Activated naive CD4-positive, alpha-beta T cell treated with anti-CD3 and anti-CD28 coated beads, Interleukin-2, amount 50 U/mL, for 24 hours (primary cell): Measurements from ENCODE around the gene TBKBP1.

Experiments used
- H3K27ac Mint-ChIP-seq: one replicate; pipeline ENCODE4 v1.8.0; 2021; ENCODE audit warnings: mild to moderate bottlenecking, mixed read lengths
- H3K27me3 Mint-ChIP-seq: one replicate; pipeline ENCODE4 v1.8.0; 2021; ENCODE audit warnings: mixed read lengths
- H3K36me3 Mint-ChIP-seq: one replicate; pipeline ENCODE4 v1.8.0; 2021; ENCODE audit warnings: mixed read lengths
- H3K4me1 Mint-ChIP-seq: one replicate; pipeline ENCODE4 v1.8.0; 2021; ENCODE audit warnings: mixed read lengths
- H3K4me3 Mint-ChIP-seq: one replicate; pipeline ENCODE4 v1.8.0; 2021; ENCODE audit warnings: mild to moderate bottlenecking, mixed read lengths
- H3K9me3 Mint-ChIP-seq: one replicate; pipeline ENCODE4 v1.8.0; 2021; ENCODE audit warnings: mixed read lengths

The TBKBP1 gene

GRCh38 chr17:47690121-47690520 lies 3.8 kb upstream of the TBKBP1 start:
- H3K27ac Mint-ChIP-seq: no peak overlapping the region
- no peak overlapping the region for H3K4me3 Mint-ChIP-seq
- H3K4me1 Mint-ChIP-seq: peaks cover 23% of the 10 kb centered on the region
- no peaks in the 10 kb centered on the region for H3K27me3 Mint-ChIP-seq
- H3K9me3 Mint-ChIP-seq: no peaks in the 10 kb centered on the region
- H3K36me3 Mint-ChIP-seq: peaks cover 6% of the 10 kb centered on the region

DNA sequence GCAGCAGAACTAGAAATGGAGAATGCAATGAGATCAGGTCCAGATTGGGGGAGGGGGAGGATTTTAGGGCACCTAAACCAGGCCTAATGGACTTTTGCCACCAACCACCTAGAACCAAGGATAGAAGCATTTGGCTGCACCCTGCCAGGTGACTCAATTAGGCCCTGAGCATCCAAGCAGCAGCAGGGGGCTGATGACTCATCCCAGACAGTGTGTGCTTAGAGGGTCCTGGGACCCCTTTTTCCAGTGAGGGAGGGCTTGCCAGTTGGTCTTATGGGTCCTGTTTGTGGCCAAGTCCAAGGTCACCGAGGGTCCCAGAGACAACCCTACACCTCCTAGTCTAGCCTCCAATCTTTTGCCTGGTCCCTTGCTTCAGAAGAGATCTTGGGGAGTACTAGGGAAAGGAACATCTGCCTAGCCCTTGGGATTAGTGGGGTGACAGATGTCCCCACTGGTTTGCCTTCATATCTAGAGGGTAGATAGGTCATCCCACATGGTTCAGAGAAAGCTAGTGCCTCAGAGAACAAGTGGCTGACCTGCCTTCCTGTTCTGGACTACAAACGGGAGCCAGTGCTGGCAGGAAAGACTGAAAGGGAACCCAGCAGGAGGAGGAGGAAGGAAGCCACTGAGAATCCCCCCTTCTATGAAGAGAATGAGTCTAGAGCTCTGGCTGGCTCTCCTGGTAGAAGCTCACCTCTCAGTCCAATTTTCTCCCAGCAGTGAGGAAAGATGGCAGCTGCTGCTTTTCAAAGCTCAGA lies 1.6 kb upstream of the TBKBP1 start:
- H3K27ac Mint-ChIP-seq: peak overlapping the region; percentile 41
- H3K4me3 Mint-ChIP-seq: peak overlapping the region; percentile 99

GRCh38 chr17:47692895-47693730 lies 848 bp upstream of the TBKBP1 start:
- peak overlapping the region; percentile 99 for H3K4me3 Mint-ChIP-seq
- H3K4me1 Mint-ChIP-seq: peaks cover 44% of the 10 kb centered on the region
- peaks cover 4% of the 10 kb centered on the region for H3K36me3 Mint-ChIP-seq
- no peaks in the 10 kb centered on the region for H3K27me3 Mint-ChIP-seq
- no peaks in the 10 kb centered on the region for H3K9me3 Mint-ChIP-seq
- peak overlapping the region; percentile 99 for H3K27ac Mint-ChIP-seq

More for the DNA sequence above, 1.6 kb upstream of the TBKBP1 start:
- Mint-ChIP-seq H3K4me1 (peaks cover 38% of the 10 kb centered on the region), H3K27me3 (no peaks in the 10 kb centered on the region), H3K36me3 (peaks cover 4% of the 10 kb centered on the region), H3K9me3 (no peaks in the 10 kb centered on the region)

DNA sequence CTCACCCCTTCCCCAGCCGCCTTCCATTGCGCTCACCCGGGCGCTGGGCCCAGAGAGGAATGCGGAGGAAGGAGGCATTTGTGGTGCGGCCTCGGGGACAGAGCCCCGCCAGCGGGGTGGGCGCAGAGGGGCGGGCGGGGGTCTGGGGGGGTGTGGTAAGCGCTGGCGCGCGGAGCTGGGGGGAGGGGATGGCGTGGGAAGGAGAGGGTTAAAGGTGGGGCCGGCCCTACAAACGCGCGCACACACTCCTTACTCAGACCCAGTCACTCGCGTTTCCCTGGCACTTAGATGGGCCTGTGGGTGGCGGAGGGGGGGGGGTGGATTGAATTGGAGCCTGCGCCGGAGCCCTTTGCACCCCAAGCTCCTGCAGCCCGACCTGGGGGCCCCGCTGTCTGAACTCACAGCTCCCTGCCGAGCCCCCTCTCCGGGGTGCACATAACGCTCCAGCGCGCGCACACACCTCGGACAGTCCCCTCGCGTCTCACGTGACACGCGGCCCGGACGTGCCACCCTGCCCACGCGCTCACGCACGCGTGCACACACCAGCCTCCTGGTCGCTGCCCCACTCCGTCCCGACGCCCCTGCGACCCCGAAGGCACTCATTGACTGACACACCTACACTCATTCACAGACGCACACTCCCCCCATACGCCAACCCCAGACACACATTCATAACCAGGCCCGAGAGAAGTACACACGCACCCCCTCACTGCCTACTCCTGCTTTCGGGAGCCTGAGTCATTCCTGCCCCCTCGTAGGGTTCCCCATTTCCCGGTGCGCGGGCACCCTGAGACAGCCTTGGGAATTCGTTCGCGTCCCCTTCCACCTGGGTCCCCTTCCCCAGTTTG lies 844 bp downstream of the TBKBP1 start:
- H3K36me3 Mint-ChIP-seq: peaks cover 4% of the 10 kb centered on the region

DNA sequence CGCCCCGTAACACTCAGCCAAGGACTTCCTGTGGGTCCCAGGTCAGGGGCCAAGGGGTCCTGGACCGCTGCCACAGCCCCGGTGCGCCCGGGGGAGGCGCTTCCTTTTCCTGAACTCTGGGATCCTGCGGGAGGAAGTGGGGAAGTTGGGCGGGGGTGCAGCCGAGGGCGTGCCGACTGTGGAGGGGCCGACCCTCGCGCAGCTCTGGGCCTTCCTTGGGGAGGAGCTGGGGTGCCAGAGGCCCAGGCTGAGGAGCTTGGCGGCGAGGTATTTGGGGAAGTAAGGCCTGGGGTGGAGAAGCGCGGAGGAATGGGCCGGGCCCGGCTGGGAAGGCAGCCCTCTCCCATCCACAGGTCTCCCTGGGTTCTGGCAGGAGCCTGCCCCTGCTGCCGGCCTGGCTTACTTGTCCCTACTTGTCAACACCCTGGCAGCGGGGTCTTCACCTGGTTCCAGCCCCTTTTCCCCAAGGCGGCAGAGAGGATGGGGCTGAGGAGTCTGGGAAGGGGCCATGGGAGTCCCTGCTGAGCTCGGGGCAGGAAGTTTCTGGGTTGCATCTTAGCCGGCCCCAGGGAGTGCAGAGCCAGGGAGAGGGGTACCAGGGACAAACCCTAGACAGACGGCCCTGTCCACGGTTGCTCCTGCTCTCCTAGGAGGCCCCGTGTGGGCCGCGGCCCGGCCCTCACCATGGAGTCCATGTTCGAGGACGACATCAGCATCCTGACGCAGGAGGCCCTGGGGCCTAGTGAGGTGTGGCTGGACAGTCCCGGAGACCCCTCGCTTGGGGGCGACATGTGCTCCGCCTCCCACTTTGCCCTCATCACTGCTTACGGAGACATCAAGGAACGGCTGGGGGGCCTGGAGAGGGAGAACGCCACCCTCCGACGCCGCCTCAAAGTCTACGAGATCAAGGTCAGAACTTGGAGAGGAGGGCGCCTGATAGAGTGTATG lies 1.7 kb downstream of the TBKBP1 start:
- H3K36me3 Mint-ChIP-seq: peaks cover 7% of the 10 kb centered on the region

More for the DNA sequence above, 844 bp downstream of the TBKBP1 start:
- peak overlapping the region; percentile 86 for H3K27ac Mint-ChIP-seq
- no peaks in the 10 kb centered on the region for H3K9me3 Mint-ChIP-seq
- H3K4me1 Mint-ChIP-seq: peaks cover 58% of the 10 kb centered on the region
- no peaks in the 10 kb centered on the region for H3K27me3 Mint-ChIP-seq
- H3K4me3 Mint-ChIP-seq: peak overlapping the region; percentile 86

DNA sequence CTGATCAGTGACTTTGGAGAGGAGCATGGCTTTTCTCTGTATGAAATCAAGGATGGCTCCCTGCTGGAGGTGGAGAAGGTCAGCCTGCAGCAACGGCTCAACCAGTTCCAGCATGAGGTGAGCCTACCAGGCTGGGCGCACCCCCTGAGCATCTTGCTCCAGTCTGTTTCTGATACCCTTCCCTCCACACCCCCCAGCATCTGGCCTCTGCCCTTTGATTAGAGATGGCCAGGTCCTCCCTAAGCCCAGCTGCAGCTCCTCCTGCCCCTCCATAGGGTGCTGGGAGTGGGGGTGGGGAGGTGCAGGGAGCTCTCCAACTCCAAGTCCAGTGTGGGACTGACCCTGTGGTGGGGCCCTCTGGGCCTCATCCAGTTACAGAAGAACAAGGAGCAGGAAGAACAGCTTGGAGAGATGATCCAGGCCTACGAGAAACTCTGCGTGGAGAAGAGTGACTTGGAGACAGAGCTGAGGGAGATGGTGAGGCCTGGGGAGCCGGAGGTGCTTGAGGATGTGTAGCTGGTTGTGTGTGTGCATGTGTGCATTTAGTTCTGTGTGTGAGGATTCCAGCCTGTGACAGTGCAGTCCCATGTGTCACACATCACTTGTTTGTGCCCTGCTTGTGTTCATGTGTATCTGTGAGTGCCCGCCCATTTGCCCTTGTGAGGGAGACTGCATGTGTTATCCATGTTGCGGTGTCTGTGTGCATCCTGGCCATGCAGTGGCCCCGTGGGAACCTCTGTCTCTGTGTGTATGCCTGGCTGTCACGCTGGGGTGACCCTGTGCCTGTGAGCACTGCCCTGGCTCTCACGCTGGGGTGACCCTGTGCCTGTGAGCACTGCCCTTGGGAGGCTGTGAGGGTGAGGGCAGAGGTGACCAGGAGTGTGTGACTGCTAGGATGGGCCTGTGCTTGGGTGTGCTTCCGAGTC lies 3.0 kb downstream of the TBKBP1 start:
- Mint-ChIP-seq H3K4me1 (peaks cover 67% of the 10 kb centered on the region), H3K27me3 (no peaks in the 10 kb centered on the region), H3K36me3 (peaks cover 10% of the 10 kb centered on the region), H3K27ac (peak overlapping the region; percentile 14), H3K9me3 (no peaks in the 10 kb centered on the region), H3K4me3 (peak overlapping the region; percentile 86)

More for the DNA sequence above, 1.7 kb downstream of the TBKBP1 start:
- Mint-ChIP-seq H3K27ac (peak overlapping the region; percentile 86), H3K9me3 (no peaks in the 10 kb centered on the region), H3K4me1 (peaks cover 62% of the 10 kb centered on the region), H3K4me3 (peak overlapping the region; percentile 86), H3K27me3 (no peaks in the 10 kb centered on the region)

DNA sequence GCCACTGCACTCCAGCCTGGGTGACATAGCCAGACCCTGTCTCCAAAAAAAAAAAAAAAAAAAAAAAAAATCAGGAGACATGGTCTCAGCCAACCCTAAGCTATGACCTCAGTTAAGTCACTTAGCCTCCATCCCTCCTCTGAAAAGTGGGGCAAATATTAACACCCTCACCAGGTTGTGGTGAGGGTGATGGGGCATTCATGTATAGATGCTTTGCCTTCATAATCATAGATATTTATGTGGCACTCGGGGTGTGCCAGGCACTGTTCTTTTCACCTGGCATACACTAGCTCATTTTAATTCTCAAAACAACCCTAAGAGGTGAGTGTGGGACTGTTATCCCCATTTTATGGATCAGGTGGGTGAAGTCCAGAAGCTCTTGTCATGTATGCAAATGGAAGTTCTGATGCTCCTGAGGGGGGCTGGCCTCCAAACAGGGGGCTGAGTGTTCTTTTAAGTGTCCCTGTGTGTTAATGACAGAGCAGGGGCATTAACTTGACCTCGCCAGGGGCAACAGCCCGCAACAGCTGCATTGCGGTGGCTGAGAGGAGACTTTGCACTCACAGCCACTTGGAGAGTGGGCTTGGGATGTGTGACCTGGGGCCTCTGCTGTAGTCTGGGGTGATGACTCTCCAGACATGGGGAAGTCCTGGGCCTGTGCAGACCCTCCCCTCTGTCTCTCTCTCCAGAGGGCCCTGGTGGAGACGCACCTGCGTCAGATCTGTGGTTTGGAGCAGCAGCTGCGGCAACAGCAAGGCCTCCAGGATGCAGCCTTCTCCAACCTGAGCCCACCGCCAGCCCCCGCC lies 4.1 kb downstream of the TBKBP1 start:
- Mint-ChIP-seq H3K4me3 (peak overlapping the region; percentile 59), H3K36me3 (peaks cover 14% of the 10 kb centered on the region), H3K27me3 (no peaks in the 10 kb centered on the region), H3K4me1 (peaks cover 63% of the 10 kb centered on the region), H3K27ac (no peak overlapping the region), H3K9me3 (no peaks in the 10 kb centered on the region)

DNA sequence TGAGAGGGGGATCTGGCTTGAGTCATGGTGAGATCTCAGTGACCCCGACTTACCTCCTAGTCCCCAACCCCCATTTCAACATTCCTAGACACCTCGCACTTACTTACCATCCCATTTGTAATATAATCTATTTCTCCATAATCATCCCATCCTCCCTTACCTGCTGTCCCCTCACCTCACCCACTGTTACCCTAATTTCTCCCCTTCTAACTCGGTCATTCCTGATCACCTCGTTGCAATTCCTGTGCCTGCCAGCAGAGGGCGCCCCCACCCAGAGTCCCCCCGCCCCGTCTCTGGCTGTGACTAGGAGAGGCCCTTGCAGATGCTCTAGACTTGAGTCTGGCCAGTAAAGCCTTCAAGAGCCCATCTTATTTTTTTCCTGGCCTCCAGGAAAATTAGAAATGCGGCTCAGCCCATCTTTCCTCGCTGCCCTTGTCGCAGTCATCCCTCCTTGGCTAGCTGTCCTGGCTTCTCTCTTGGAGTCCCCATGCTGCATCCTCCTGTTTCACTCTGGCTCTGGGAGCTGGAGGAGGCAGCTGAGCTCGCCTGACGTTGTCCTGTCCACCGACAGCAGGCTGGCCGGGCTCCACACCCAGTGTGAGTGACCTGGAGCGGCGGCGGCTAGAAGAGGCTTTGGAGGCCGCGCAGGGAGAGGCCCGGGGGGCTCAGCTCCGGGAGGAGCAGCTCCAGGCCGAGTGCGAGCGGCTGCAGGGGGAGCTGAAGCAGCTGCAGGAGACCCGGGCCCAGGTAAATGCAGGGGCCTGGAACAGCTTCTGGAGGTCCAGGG lies 5.0 kb downstream of the TBKBP1 start:
- peak overlapping the region; percentile 47 for H3K27ac Mint-ChIP-seq

DNA sequence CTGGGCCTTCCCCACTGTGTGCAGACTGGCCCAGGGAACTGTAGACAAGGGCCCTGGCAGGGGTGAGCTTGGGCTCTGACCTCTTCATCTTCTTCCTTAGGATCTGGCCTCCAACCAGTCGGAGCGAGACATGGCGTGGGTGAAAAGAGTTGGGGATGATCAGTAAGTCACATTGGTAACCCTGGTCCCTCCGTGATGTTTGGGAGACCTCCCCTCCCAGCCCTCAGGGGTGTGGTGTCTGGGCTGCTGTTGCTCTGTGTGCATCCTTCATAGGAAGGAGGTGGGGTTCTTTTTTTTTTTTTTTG lies 5.5 kb downstream of the TBKBP1 start:
- Mint-ChIP-seq H3K27ac (peak overlapping the region; percentile 5), H3K4me1 (peaks cover 73% of the 10 kb centered on the region)

More for the DNA sequence above, 5.0 kb downstream of the TBKBP1 start:
- Mint-ChIP-seq H3K4me1 (peaks cover 67% of the 10 kb centered on the region), H3K36me3 (peaks cover 15% of the 10 kb centered on the region), H3K27me3 (no peaks in the 10 kb centered on the region), H3K4me3 (peak overlapping the region; percentile 59), H3K9me3 (no peaks in the 10 kb centered on the region)

DNA sequence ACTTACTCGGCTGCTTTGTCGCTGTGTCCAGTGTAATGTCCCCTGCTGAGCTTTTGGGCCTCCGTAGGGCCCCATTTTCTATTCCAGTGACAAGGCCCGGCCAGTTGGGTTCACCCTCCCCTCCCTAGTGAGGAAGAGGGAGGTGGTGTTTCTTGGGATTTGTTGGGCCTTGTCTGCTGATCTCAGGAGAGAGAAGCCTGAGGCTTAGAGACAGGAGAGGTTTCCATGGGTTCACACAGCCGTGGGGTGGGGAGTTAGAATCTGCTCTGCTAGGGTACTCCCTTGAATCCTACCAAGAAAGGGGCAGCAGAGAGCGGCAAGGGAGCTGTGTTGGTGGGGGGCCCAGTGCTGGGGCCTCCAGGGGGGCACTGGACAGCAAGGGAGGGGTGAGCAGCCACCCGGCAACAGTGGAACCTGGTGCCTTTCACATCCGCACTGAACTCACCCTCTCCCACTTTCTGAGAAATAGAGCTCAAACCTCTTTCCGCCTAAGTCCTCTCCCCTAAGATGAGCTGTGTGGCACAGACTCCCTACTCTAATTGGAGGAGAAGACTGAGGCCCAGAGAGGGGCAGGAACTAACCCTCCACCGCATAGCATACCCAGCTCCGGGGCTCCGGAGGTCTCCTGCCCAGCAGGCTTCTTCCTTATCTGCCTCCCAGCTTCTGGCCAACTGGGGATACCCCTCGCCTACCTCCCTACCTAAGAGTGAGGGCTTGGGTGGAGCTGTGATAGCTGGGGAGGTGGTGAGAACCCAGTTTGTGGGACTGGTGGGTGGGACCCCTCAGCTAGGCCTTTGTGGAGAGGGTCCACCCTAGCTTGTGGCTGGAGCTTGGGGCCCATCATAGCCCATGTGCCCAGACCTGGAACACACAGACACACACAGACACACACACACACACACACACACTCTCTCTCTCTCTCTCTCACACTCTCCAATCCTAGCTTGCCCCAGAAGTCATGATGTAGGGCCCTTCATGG lies 6.8 kb downstream of the TBKBP1 start:
- Mint-ChIP-seq H3K27ac (peak overlapping the region; percentile 87), H3K27me3 (no peaks in the 10 kb centered on the region), H3K4me1 (peaks cover 81% of the 10 kb centered on the region), H3K36me3 (peaks cover 21% of the 10 kb centered on the region), H3K4me3 (peak overlapping the region; percentile 67), H3K9me3 (no peaks in the 10 kb centered on the region)

More for the DNA sequence above, 5.5 kb downstream of the TBKBP1 start:
- H3K9me3 Mint-ChIP-seq: no peaks in the 10 kb centered on the region
- peaks cover 15% of the 10 kb centered on the region for H3K36me3 Mint-ChIP-seq
- H3K4me3 Mint-ChIP-seq: peak overlapping the region; percentile 59
- H3K27me3 Mint-ChIP-seq: no peaks in the 10 kb centered on the region

- Mint-ChIP-seq H3K9me3 (no peaks in the 10 kb centered on the region), H3K36me3 (peaks cover 21% of the 10 kb centered on the region), H3K4me3 (peak overlapping the region; percentile 67), H3K27me3 (no peaks in the 10 kb centered on the region), H3K4me1 (peaks cover 82% of the 10 kb centered on the region), H3K27ac (peak overlapping the region; percentile 87)
Measured at GRCh38 chr17:47701608-47702007, 7.6 kb downstream of the TBKBP1 start.
